ENCODE measurements around the gene NCAM1.

Gene NCAM1

DNA sequence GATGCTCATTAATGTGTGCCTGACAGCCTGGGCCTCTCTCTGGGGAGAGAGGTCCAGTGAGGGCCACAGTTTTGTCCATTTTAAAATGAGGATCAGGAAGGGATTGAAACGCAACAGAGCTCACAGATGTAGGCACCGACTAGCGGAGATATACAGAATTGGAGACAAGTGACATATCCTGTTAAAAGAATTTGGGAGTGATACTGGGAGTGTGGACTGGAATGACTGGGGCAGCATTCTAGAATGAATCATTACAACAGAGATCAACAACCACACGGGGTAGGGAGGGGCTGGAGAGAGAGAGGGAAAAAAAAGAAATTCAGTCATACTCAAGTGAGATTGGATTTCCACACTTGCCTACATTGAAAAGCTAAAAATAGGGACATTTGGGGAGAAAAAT, 2.5 kb upstream of the NCAM1 start:
- DNase-seq (ENCODE audit: extremely low read depth, low read depth), result no peak
- TF ChIP-seq, protein P1, sequence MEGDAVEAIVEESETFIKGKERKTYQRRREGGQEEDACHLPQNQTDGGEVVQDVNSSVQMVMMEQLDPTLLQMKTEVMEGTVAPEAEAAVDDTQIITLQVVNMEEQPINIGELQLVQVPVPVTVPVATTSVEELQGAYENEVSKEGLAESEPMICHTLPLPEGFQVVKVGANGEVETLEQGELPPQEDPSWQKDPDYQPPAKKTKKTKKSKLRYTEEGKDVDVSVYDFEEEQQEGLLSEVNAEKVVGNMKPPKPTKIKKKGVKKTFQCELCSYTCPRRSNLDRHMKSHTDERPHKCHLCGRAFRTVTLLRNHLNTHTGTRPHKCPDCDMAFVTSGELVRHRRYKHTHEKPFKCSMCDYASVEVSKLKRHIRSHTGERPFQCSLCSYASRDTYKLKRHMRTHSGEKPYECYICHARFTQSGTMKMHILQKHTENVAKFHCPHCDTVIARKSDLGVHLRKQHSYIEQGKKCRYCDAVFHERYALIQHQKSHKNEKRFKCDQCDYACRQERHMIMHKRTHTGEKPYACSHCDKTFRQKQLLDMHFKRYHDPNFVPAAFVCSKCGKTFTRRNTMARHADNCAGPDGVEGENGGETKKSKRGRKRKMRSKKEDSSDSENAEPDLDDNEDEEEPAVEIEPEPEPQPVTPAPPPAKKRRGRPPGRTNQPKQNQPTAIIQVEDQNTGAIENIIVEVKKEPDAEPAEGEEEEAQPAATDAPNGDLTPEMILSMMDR (IDR thresholded peaks at IDR 0.05; ENCODE audit: low read depth, low read length, missing control alignments), result no peak
- no peak overlapping the region for H3K4me3 ChIP-seq (replicated peaks; ENCODE audit: low read depth, low read length)

DNA sequence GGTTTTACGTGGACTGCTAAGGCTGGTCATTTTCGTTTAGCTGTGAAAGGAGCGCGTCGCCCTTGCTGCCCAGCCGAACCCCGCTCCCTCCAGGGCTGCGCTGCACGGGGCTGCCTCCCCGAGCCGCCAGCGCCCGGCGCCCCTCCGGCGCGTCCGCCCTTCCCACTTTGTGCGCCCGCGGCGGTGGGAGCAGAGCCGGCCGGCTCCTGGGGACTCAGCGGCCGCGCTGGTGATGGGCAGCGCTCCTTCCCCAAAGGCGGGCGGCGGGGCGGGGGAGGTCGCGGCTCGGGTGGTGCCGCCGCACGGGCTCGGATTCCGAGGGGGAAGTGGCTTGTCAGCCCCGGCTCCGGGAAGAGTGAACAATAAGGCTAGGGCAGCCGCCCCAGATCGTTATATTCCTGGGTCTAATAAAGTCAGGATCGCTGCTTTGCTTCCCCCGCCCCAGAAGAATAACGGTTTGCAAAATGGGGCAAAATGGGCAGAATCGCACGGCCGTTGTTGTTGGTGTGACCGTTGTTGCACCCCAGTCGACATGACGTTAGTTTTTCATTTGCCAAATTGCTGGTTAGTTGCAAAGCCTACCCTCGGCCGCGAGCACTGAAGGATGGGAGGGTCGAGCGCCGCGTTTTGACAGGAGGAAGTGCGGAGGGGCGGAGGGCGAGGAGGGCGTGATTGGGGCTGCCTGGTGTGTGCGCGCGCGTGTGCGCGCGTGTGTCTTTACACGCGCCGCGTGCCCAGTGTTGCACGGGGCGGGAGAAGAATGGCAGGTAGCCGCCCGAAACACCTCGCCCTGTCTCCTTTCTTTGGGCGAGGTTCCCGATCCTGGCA, 745 bp downstream of the NCAM1 start:
- TF ChIP-seq, protein P1 (IDR thresholded peaks at IDR 0.05; ENCODE audit: low read depth, low read length, missing control alignments), result no peak
- peak overlapping the region; percentile 21 for H3K4me3 ChIP-seq (replicated peaks; ENCODE audit: low read depth, low read length)
- DNase-seq (ENCODE audit: extremely low read depth, low read depth), result no peak

DNA sequence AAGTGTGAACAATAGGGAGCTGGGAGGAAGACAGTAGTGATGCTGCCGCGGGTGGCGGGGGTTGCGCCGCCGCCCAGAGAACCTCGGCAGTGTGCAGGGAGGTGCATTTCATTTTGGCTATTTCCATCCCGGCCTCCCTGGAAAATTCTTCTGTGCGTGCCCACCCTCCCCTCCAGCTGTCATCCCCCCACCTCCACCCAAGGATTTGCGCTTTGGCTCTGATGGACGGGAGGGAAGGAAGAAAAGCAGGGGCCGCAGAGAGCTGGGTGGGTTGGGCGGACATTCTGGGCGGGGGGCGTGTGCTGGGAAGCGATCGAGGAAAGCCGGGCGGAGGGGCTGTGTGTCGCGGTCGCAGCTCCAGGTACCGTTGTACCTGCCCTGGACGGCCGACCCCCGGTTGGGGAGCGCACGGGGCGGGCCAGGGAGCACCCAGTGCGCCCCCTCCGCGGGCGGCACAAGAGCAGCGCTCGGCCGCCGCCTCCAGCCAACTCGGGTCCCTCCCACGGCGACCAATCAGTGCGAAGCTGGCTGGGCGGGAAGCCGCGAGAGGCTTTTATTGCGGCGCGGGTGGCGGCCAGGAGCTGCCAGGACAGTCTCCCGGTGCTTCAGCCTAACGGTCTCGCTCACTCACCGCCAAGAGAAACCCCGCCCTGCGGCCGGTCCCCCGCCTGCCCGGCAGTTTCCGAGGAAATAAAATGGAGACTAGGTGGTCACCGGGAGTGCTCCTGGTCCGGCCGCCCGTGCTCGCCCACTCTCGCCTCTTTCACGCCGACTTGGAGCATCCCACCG, 1.6 kb downstream of the NCAM1 start:
- DNase-seq (ENCODE audit: extremely low read depth, low read depth), result no peak
- TF ChIP-seq, protein P1 (IDR thresholded peaks at IDR 0.05; ENCODE audit: low read depth, low read length, missing control alignments), result no peak
- H3K4me3 ChIP-seq (replicated peaks; ENCODE audit: low read depth, low read length), result no peak overlapping the region

DNA sequence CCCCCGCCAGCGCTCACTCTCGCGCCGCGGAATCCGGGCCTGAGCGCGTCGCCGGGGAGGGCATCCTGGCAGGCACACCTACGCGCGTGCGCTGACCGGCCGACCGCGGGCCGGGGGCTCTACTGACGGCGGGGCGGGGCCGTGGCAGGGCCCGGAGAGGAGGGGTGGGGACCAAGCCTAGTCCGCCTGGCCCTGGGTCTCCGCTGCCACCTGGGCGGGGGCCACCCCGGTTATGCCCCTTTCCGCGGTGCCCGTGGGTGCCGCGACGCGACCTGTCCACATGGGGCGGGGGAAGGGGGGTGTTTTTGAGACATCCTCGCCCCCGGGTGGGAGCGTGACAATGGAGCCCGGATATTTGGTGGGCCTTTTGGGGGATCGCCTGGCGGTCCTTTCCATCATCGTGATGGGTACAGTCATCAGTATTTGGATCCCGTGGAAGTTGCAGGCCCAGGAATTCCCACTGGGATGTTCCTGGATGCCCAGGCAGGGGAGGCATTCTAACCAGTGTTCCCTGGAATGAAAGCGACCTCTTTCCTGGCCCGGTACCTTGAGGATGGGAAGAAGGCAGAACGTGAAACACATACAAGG, 2.2 kb downstream of the NCAM1 start:
- no peak for DNase-seq (ENCODE audit: extremely low read depth, low read depth)
- TF ChIP-seq, protein P1 (IDR thresholded peaks at IDR 0.05; ENCODE audit: low read depth, low read length, missing control alignments), result no peak
- no peak overlapping the region for H3K4me3 ChIP-seq (replicated peaks; ENCODE audit: low read depth, low read length)

DNA sequence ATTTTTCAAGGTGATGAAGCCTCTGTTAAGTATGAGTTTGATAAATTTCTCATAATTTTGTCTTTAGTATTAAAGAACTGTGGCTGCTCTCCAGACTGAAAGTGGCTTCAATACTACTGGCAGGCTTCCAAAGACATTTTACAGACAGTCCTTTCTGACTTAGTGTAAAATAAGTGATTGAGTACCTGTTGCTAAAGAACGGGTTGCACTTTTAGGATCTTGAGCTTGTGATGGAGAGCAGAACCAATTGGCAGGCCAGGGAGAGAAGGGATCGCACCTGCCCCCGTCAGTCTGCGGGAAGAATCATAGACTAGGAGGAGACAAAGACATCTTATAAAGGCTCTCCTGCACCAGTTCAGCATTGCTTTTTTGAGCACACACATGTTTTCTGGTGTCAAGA, 4.4 kb downstream of the NCAM1 start:
- TF ChIP-seq, protein P1 (IDR thresholded peaks at IDR 0.05; ENCODE audit: low read depth, low read length, missing control alignments), result no peak
- no peak for DNase-seq (ENCODE audit: extremely low read depth, low read depth)
- no peak overlapping the region for H3K4me3 ChIP-seq (replicated peaks; ENCODE audit: low read depth, low read length)

DNA sequence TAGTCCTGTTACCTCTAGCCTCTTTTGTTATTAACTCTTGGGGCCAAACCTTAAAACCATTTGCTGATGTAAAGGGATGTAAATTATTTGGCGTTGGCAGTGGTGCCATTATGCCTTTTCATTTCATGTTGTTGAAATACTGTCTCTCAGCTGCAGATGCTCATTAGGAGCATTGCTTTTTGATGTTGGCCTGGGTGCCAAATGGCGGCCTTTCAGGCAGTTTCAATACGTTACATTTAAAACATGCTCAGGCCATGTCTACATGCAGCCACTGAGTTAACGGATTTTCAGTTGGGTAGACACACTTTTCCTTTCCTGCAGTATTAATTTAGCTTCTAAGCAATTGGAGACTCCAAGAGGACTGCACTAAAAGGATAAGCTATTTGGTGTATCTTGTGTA, 5.3 kb downstream of the NCAM1 start:
- no peak for DNase-seq (ENCODE audit: extremely low read depth, low read depth)
- H3K4me3 ChIP-seq (replicated peaks; ENCODE audit: low read depth, low read length), result no peak overlapping the region
- TF ChIP-seq, protein P1 (IDR thresholded peaks at IDR 0.05; ENCODE audit: low read depth, low read length, missing control alignments), result no peak

All from HFF-Myc (cell line).